GM18858 (cell line): ENCODE results near the gene SV2B.

Experiments used
- ATAC-seq: cut with Tn5 transposase; IDR thresholded peaks from one replicate; pipeline ENCODE4 v1.9.1; 2021; ENCODE audit not compliant: unreplicated experiment

The SV2B gene

GRCh38 chr15:91102546-91103330, 2.7 kb downstream of the SV2B start:
- no peak for ATAC-seq

GRCh38 chr15:91104111-91104510, 4.1 kb downstream of the SV2B start:
- no peak for ATAC-seq

- no peak for ATAC-seq
Measured at GRCh38 chr15:91108421-91108820, 8.4 kb downstream of the SV2B start.

DNA sequence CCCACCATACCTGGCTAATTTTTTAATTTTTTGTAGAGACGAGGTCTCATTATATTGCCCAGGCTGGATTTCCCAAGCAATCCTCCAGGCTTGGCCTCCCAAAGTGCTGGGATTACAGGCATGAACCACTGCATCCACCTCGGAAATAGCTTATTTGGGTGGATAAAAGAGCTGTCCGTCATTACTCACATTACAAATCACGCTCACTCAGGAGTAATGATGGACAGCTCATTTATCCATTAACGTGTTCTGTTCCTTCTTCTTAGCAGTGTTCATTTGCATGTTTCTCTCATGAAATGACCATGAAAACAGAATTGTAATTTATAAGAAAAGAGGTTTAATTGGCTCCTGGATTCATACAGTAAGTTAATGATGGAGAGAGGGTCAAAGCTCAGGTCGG, 9.8 kb downstream of the SV2B start:
- no peak for ATAC-seq

GRCh38 chr15:91110407-91110806, 10.3 kb downstream of the SV2B start:
- ATAC-seq = no peak

DNA sequence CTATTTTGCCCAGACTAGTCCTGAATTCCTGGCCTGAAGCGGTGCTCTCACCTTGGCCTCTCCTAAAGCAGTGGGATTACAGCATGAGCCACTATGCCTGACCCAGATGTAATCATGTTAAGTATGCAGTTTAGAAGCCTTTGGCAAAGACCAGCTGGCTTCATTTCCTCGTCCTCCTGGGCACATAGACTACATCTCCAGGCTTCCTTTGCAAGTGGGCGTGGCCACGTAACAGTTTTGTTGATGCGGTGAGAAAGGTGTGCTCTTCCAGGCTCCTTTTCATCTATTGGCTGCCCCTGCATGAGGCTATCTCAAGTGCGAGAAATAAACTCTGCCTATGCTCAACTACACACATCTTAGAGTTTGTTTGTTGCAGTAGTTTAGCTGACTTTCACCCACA, 13.0 kb downstream of the SV2B start:
- no peak for ATAC-seq

DNA sequence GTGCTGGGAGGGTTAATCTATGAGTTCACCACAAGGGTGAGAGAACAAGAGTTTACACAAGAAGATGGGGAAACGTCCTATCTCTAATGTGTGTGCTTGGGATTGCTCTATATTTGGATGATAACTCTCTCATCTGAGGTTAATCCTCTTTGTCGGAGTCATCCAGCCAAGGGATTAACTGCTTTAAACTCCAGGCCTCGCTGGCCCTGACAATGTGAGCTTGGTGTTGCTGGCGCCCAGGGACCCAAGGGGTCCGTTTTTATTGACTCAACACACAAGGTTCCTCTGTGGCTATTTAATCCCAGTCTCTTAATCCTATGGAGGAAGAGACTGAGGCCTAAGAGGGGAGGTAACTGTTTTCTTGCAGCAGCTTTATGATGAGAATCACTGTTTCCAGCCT, 14.2 kb downstream of the SV2B start:
- no peak for ATAC-seq

- peak; percentile 97 for ATAC-seq
Measured at GRCh38 chr15:91116113-91117067, 16.3 kb downstream of the SV2B start.

DNA sequence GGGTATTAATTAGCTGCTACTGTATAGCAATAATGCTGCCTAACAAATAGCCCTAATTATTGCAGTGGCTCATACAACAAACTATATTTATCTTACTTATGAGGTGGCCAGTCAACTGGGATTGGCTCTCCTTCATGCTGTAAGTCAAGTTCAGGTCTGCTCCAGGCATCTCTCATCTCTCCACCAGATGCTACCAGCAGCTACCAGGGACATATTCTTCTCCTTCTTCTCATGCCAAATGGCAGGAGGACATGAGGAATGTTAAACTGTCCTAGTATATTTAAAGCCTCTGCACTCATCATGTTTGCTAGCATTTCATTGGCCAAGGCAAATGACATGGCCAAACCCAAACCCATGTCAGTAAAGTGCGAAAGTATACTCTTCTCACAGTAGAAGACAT, 17.3 kb downstream of the SV2B start:
- ATAC-seq = no peak

GRCh38 chr15:91118817-91119590, 18.9 kb downstream of the SV2B start:
- ATAC-seq = no peak

DNA sequence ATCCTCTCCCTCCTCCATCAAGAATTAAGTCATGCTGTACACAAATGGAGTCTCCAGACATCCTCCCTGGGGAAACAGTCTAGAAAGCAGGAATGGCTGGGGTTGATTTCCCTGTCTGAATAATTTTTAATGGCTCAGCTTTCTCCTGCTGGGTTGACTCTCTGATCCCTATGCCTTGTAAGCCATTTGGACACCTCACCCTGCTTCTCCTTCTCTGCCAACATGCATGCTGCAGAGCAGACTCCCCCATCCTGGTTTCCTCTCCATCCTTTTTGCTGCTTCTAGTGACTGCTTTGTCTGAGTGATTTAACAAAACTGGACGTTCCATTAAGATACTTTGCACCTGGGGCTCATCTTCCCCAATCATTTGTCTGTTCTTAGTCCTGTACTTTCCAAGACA, 22.2 kb downstream of the SV2B start:
- no peak for ATAC-seq

DNA sequence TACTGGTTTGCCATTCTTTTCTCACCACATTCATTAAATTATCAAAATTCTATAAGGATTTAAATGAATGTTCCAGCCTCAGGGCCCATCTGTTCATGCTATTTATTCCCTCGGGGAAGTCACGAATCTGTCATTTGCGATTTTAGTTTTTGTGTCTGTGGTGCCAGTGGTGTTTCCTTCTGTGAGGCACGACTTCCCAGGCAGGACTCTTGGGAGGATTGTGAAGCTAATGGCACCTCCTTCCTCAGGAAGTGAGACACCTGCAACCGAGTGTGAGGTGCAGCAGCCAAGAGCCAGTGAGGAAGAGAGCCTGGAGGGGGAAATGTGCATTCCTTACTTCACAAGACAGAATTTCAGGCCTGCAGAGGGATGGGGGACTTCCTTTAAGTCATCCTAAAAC, 24.1 kb downstream of the SV2B start:
- ATAC-seq = no peak

DNA sequence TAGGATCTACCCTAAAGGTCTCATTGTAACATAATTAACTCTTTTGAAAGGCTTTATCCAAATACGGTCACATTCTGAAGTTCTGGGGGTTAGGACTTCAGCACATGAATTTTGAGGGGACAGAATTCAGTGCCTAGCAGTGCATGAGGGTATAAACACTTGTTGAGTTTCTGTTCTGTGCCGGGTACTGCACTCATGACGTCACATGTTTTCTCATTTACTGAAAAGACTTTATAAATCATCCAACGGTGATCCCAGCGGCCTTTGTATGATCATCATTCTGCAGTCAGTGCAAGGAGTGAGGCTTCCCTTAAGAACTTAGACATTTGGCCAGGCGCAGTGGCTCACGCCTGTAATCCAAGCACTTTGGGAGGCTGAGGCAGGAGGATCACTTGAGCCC, 25.1 kb downstream of the SV2B start:
- no peak for ATAC-seq

GRCh38 chr15:91126080-91126479, 26.0 kb downstream of the SV2B start:
- no peak for ATAC-seq

GRCh38 chr15:91127236-91127955, 27.3 kb downstream of the SV2B start:
- ATAC-seq = no peak

DNA sequence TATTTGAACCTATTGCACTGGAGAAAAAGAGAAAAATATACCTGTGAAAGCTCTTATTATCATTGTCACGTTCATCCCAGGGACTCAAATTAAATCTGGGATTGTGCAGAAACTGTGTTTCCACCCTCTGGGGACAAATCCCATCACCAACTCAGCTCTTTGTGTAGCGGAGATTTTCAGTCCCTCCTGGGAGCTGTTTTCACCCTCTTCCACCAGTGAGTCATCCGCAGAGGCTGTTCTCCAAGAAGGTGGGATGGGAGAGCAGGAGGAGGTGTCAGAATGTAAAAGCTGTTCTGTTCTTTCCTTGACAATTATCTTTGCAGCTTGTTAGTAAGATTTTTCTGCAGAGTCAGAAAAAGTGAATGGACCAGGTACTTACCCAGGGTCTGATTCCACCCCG, 28.0 kb downstream of the SV2B start:
- no peak for ATAC-seq

GRCh38 chr15:91129436-91129835, 29.4 kb downstream of the SV2B start:
- ATAC-seq = no peak

GRCh38 chr15:91132079-91132478, 32.0 kb downstream of the SV2B start:
- ATAC-seq = no peak

GRCh38 chr15:91133511-91133910, 33.5 kb downstream of the SV2B start:
- ATAC-seq = no peak

GRCh38 chr15:91135201-91136130, 35.4 kb downstream of the SV2B start:
- peak; percentile 93 for ATAC-seq
